HEK293 (cell line): ENCODE data around the gene MYL4.
"Not testable (repeated sequence)": the region's sequence is repeated elsewhere in the genome, so short reads cannot be mapped to it uniquely, and the experiment has no call there.

Experiments
- ZNF114 ChIP-seq: fragments of 450-650 bp; formaldehyde crosslinking; IDR thresholded peaks from 2 replicates; pipeline ENCODE4 v1.5.0; 2017; ENCODE audit warnings: missing biosample characterization, missing genetic modification characterization
- ZNF274 ChIP-seq, 2 experiments: fragments of 200-500 bp in 1 of 2; fragments of 450-650 bp in 1 of 2; sonication (Bioruptor generic) in 1 of 2; formaldehyde crosslinking in 1 of 2; IDR thresholded peaks; 2 replicates each; pipeline versions ENCODE4 v1.5.1 to v1.6.1; 2014 to 2016; ENCODE audit warnings: borderline replicate concordance in 1 of 2, inconsistent platforms in 1 of 2, low read length in 1 of 2, missing biosample characterization in 1 of 2, missing genetic modification characterization in 1 of 2
- ZNF37A ChIP-seq: fragments of 450-650 bp; IDR thresholded peaks from 2 replicates; pipeline ENCODE4 v1.5.1; 2018; ENCODE audit warnings: missing biosample characterization, missing genetic modification characterization
- ZNF394 ChIP-seq: fragments of 450-650 bp; formaldehyde crosslinking; IDR thresholded peaks from 2 replicates; pipeline ENCODE4 v1.5.1; 2016; ENCODE audit warnings: missing biosample characterization, missing genetic modification characterization, mild to moderate bottlenecking, moderate library complexity, borderline replicate concordance
- ZNF501 ChIP-seq: fragments of 450-650 bp; formaldehyde crosslinking; IDR thresholded peaks from 2 replicates; pipeline ENCODE4 v1.5.1; 2016; ENCODE audit warnings: missing biosample characterization, missing genetic modification characterization
- ZNF621 ChIP-seq: fragments of 450-650 bp; formaldehyde crosslinking; IDR thresholded peaks from 2 replicates; pipeline ENCODE4 v1.5.1; 2017; ENCODE audit warnings: missing biosample characterization, missing genetic modification characterization
- ZNF777 ChIP-seq: fragments of 450-650 bp; formaldehyde crosslinking; IDR thresholded peaks from 2 replicates; pipeline ENCODE4 v1.5.1; 2017; ENCODE audit warnings: missing biosample characterization, missing genetic modification characterization, borderline replicate concordance
- TF ChIP-seq, protein P1 (sequence below): fragments of 450-650 bp; formaldehyde crosslinking; IDR thresholded peaks from 2 replicates; pipeline ENCODE4 v1.5.1; 2016; ENCODE audit warnings: missing biosample characterization, missing genetic modification characterization
- TF ChIP-seq, protein P2 (sequence below): fragments of 450-650 bp; formaldehyde crosslinking; IDR thresholded peaks from 2 replicates; pipeline ENCODE4; 2016; ENCODE audit warnings: missing biosample characterization, missing genetic modification characterization
- TF ChIP-seq, protein P3 (sequence below): fragments of 450-650 bp; formaldehyde crosslinking; IDR thresholded peaks from 2 replicates; pipeline ENCODE4 v1.5.1; 2016; ENCODE audit warnings: missing biosample characterization, missing genetic modification characterization
- TF ChIP-seq, protein P4 (sequence below): fragments of 450-650 bp; IDR thresholded peaks from 2 replicates; pipeline ENCODE4 v1.5.1; 2018; ENCODE audit warnings: missing biosample characterization, missing genetic modification characterization

DNA sequence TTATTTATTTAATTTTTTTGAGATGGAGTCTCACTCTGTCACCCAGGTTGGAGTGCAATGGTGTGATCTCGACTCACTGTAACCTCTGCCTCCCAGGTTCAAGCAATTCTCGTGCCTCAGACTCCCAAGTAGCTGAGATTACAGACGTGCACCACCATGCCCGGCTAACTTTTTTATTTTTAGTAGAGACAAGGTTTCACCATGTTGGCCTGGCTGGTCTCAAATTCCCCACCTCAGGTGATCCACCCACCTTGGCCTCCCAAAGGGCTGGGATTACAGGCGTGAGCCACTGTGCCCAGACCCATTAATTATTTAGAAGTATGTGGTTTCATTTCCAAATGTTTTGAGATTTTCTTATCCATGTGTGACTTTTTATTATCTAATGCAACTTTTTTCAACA, 42.3 kb upstream of the MYL4 start:
- TF ChIP-seq, protein P1, sequence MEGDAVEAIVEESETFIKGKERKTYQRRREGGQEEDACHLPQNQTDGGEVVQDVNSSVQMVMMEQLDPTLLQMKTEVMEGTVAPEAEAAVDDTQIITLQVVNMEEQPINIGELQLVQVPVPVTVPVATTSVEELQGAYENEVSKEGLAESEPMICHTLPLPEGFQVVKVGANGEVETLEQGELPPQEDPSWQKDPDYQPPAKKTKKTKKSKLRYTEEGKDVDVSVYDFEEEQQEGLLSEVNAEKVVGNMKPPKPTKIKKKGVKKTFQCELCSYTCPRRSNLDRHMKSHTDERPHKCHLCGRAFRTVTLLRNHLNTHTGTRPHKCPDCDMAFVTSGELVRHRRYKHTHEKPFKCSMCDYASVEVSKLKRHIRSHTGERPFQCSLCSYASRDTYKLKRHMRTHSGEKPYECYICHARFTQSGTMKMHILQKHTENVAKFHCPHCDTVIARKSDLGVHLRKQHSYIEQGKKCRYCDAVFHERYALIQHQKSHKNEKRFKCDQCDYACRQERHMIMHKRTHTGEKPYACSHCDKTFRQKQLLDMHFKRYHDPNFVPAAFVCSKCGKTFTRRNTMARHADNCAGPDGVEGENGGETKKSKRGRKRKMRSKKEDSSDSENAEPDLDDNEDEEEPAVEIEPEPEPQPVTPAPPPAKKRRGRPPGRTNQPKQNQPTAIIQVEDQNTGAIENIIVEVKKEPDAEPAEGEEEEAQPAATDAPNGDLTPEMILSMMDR (tag by site-specific recombination), result not testable (repeated sequence)
- TF ChIP-seq ZNF621 (tag by site-specific recombination); ZNF274 (IDR thresholded peaks at IDR 0.05; ENCODE audit: low read length); ZNF274 (tag by site-specific recombination; IDR thresholded peaks at IDR 0.05; ENCODE audit: borderline replicate concordance); ZNF394 (tag by site-specific recombination); ZNF777 (tag by site-specific recombination); ZNF501 (tag by site-specific recombination); ZNF114 (tag by site-specific recombination); ZNF37A (tag by site-specific recombination): not testable (repeated sequence)
- TF ChIP-seq, protein P2, sequence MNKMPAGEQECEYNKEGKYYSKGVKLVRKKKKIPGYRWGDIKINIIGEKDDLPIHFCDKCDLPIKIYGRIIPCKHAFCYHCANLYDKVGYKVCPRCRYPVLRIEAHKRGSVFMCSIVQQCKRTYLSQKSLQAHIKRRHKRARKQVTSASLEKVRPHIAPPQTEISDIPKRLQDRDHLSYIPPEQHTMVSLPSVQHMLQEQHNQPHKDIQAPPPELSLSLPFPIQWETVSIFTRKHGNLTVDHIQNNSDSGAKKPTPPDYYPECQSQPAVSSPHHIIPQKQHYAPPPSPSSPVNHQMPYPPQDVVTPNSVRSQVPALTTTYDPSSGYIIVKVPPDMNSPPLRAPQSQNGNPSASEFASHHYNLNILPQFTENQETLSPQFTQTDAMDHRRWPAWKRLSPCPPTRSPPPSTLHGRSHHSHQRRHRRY (tag by site-specific recombination), result not testable (repeated sequence)
- TF ChIP-seq, protein P3, sequence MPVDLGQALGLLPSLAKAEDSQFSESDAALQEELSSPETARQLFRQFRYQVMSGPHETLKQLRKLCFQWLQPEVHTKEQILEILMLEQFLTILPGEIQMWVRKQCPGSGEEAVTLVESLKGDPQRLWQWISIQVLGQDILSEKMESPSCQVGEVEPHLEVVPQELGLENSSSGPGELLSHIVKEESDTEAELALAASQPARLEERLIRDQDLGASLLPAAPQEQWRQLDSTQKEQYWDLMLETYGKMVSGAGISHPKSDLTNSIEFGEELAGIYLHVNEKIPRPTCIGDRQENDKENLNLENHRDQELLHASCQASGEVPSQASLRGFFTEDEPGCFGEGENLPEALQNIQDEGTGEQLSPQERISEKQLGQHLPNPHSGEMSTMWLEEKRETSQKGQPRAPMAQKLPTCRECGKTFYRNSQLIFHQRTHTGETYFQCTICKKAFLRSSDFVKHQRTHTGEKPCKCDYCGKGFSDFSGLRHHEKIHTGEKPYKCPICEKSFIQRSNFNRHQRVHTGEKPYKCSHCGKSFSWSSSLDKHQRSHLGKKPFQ (tag by site-specific recombination), result not testable (repeated sequence)
- TF ChIP-seq, protein P4, sequence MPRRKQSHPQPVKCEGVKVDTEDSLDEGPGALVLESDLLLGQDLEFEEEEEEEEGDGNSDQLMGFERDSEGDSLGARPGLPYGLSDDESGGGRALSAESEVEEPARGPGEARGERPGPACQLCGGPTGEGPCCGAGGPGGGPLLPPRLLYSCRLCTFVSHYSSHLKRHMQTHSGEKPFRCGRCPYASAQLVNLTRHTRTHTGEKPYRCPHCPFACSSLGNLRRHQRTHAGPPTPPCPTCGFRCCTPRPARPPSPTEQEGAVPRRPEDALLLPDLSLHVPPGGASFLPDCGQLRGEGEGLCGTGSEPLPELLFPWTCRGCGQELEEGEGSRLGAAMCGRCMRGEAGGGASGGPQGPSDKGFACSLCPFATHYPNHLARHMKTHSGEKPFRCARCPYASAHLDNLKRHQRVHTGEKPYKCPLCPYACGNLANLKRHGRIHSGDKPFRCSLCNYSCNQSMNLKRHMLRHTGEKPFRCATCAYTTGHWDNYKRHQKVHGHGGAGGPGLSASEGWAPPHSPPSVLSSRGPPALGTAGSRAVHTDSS (tag by site-specific recombination), result not testable (repeated sequence)
